ENCODE data around the gene KRTAP25-1. TPM values are rescaled to one million over a fixed set of nuclear protein-coding genes. Genes with fewer than 3 reads are reported as not detected.
A peak's percentile ranks its signal among the peaks of the same experiment; 100 is the strongest.

KRTAP25-1 gene
- total and polyA plus RNA-seq, 4 donors: not detected

DNA sequence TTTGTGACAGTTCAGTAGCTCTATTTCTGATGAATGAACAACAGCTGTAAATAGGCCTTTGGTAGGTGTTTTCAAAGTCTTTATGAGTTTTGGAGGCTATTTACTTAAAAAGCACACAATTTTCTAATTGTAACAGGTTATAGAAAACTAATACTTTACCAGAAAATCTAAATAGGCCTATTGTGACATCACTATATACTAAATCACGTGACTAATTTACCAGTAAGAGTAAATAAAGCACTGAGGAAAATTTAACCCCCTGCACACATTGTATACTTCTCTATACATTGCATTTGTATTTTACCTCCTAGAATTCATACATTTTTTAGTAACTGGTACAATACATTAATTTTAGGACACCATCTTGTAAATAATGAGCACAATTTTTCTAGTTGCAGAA, 15.8 kb upstream of the KRTAP25-1 start:
- no peak overlapping the region for H3K27ac ChIP-seq (ENCODE audit: low read depth in 1 of 2, low read length in 1 of 2)
- WGBS, 2 donors: 31 to 52% methylated on average over 1 of the region's 1 CpG
- TF ChIP-seq, protein P1, sequence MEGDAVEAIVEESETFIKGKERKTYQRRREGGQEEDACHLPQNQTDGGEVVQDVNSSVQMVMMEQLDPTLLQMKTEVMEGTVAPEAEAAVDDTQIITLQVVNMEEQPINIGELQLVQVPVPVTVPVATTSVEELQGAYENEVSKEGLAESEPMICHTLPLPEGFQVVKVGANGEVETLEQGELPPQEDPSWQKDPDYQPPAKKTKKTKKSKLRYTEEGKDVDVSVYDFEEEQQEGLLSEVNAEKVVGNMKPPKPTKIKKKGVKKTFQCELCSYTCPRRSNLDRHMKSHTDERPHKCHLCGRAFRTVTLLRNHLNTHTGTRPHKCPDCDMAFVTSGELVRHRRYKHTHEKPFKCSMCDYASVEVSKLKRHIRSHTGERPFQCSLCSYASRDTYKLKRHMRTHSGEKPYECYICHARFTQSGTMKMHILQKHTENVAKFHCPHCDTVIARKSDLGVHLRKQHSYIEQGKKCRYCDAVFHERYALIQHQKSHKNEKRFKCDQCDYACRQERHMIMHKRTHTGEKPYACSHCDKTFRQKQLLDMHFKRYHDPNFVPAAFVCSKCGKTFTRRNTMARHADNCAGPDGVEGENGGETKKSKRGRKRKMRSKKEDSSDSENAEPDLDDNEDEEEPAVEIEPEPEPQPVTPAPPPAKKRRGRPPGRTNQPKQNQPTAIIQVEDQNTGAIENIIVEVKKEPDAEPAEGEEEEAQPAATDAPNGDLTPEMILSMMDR (IDR thresholded peaks at IDR 0.05; ENCODE audit: control extremely low read depth, extremely low read depth): no peak
- peaks cover 0 to 3% (median 2%) of the 10 kb centered on the region in 4 donors for H3K9me3 ChIP-seq (ENCODE audit: control insufficient read depth in 4 of 4, insufficient read depth in 3 of 4, low read length in 3 of 4)
- H3K9ac ChIP-seq (ENCODE audit: insufficient read depth in 1 of 2, low read length in 2 of 2): no peak overlapping the region
- no peak for ATAC-seq (ENCODE audit: insufficient read depth, low FRiP score)
- H3K4me1 ChIP-seq (ENCODE audit: control insufficient read depth in 5 of 5, insufficient read depth in 5 of 5, low read length in 5 of 5): no peaks in the 10 kb centered on the region
- H3K4me3 ChIP-seq: no peak overlapping the region
- H3K36me3 ChIP-seq (ENCODE audit: control insufficient read depth in 4 of 4, insufficient read depth in 4 of 4, low read length in 4 of 4): no peaks in the 10 kb centered on the region
- no peaks in the 10 kb centered on the region for H3K27me3 ChIP-seq (ENCODE audit: control insufficient read depth in 3 of 3, insufficient read depth in 3 of 3, low read length in 2 of 3)
- DNase-seq: no peak

- ATAC-seq (ENCODE audit: insufficient read depth, low FRiP score) (no peak), DNase-seq (no peak)
- no peaks in the 10 kb centered on the region for H3K9me3 ChIP-seq (ENCODE audit: control insufficient read depth in 4 of 4, insufficient read depth in 3 of 4, low read length in 3 of 4)
- no peak within 1 kb of the TSS for H3K27ac ChIP-seq (ENCODE audit: low read depth in 1 of 2, low read length in 1 of 2)
- peaks cover 0 to 2% (median 0%) of the 10 kb centered on the region in 5 donors for H3K4me1 ChIP-seq (ENCODE audit: control insufficient read depth in 5 of 5, insufficient read depth in 5 of 5, low read length in 5 of 5)
- no peaks in the 10 kb centered on the region for H3K36me3 ChIP-seq (ENCODE audit: control insufficient read depth in 4 of 4, insufficient read depth in 4 of 4, low read length in 4 of 4)
- WGBS, 2 donors: 46 to 52% methylated on average over 3 of the region's 3 CpGs
- no peak within 1 kb of the TSS for H3K9ac ChIP-seq (ENCODE audit: insufficient read depth in 1 of 2, low read length in 2 of 2)
- TF ChIP-seq, protein P1 (IDR thresholded peaks at IDR 0.05; ENCODE audit: control extremely low read depth, extremely low read depth): no peak
- H3K4me3 ChIP-seq: no peak within 1 kb of the TSS
- H3K27me3 ChIP-seq (ENCODE audit: control insufficient read depth in 3 of 3, insufficient read depth in 3 of 3, low read length in 2 of 3): no peaks in the 10 kb centered on the region
Measured at GRCh38 chr21:30282850-30283249, 6.5 kb downstream of the KRTAP25-1 start, which contains the start of gene KRTAP24-1. KRTAP24-1 (minus strand) TSS chr21:30282950; CDS start chr21:30282932, 18 bp downstream.

GRCh38 chr21:30271611-30272010, 17.7 kb downstream of the KRTAP25-1 start:
- H3K4me1 ChIP-seq (ENCODE audit: control insufficient read depth in 5 of 5, insufficient read depth in 5 of 5, low read length in 5 of 5): no peaks in the 10 kb centered on the region
- peak in 2 of 3 donors; percentile 16 to 52 for DNase-seq
- no peak overlapping the region for H3K4me3 ChIP-seq
- H3K27me3 ChIP-seq (ENCODE audit: control insufficient read depth in 3 of 3, insufficient read depth in 3 of 3, low read length in 2 of 3): no peaks in the 10 kb centered on the region
- H3K27ac ChIP-seq (ENCODE audit: low read depth in 1 of 2, low read length in 1 of 2): no peak overlapping the region
- no peak overlapping the region for H3K9ac ChIP-seq (ENCODE audit: insufficient read depth in 1 of 2, low read length in 2 of 2)
- no peaks in the 10 kb centered on the region for H3K36me3 ChIP-seq (ENCODE audit: control insufficient read depth in 4 of 4, insufficient read depth in 4 of 4, low read length in 4 of 4)
- no peak for ATAC-seq (ENCODE audit: insufficient read depth, low FRiP score)
- TF ChIP-seq, protein P1 (IDR thresholded peaks at IDR 0.05; ENCODE audit: control extremely low read depth, extremely low read depth): no peak
- WGBS, 2 donors: 79 to 81% methylated on average over 1 of the region's 1 CpG
- H3K9me3 ChIP-seq (ENCODE audit: control insufficient read depth in 4 of 4, insufficient read depth in 3 of 4, low read length in 3 of 4): no peaks in the 10 kb centered on the region

DNA sequence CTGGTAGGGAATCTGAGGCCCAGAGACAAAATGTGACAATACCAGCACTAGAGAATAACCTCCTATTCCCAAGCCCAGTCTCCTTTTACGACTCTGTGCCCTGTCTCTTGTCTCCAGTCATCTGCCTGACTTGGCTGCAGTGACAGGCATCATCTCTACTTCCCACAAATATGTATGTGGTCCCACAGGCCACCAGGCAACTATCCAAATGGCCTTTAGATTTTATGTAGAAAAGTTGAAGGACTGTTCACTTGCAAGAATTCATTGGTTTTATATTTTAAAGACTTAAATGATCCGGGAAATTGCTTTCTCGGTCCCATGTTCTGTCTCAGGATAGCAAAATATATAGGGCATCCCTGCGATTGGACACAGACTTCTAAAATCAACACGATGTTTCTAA, 18.2 kb downstream of the KRTAP25-1 start:
- Histone ChIP-seq H3K27me3 (ENCODE audit: control insufficient read depth in 3 of 3, insufficient read depth in 3 of 3, low read length in 2 of 3) (no peaks in the 10 kb centered on the region), H3K9ac (ENCODE audit: insufficient read depth in 1 of 2, low read length in 2 of 2) (no peak overlapping the region), H3K36me3 (ENCODE audit: control insufficient read depth in 4 of 4, insufficient read depth in 4 of 4, low read length in 4 of 4) (no peaks in the 10 kb centered on the region), H3K9me3 (ENCODE audit: control insufficient read depth in 4 of 4, insufficient read depth in 3 of 4, low read length in 3 of 4) (no peaks in the 10 kb centered on the region), H3K4me3 (no peak overlapping the region), H3K27ac (ENCODE audit: low read depth in 1 of 2, low read length in 1 of 2) (no peak overlapping the region), H3K4me1 (ENCODE audit: control insufficient read depth in 5 of 5, insufficient read depth in 5 of 5, low read length in 5 of 5) (no peaks in the 10 kb centered on the region)
- TF ChIP-seq, protein P1 (IDR thresholded peaks at IDR 0.05; ENCODE audit: control extremely low read depth, extremely low read depth): no peak
- ATAC-seq (ENCODE audit: insufficient read depth, low FRiP score) (no peak), DNase-seq (no peak)
- WGBS, 2 donors: 76 to 86% methylated on average over 5 of the region's 5 CpGs
